ENCODE data around the gene ITGA11.

Gene ITGA11

DNA sequence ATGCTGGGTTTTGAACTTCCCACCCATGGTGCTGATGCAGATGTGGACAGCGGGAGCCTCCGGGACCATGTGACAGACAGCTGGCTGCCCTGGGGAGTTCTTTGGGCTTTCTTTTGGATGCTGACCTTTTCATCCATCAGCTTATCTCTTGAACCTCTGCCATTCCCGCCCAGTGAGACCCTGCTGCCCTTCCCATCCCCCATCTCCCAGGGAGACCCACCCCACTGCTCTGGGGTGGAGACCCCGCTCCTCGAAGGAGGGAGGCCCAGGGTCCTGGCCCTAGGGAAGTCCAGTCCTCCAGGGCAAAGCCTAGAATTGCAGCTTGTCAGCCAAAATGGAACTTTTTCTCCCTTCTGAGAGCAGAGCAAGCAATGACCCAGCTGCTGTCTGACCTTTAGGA lies 64.0 kb downstream of the ITGA11 start:
- no peaks in the 10 kb centered on the region for H3K9me3 ChIP-seq (ENCODE audit: low read length)
- H3K27ac ChIP-seq (ENCODE audit: low read depth, low read length, poor library complexity, severe bottlenecking) = no peak overlapping the region
- peaks cover 6% of the 10 kb centered on the region; the same call in 1 of the 2 replicates for H3K27me3 ChIP-seq (ENCODE audit: insufficient read depth, low read length)
- no peak overlapping the region for H3K4me3 ChIP-seq (ENCODE audit: low read depth, low read length, poor library complexity, severe bottlenecking)
- no peaks in the 10 kb centered on the region for H3K79me2 ChIP-seq (ENCODE audit: insufficient read depth, low read length)
- no peak overlapping the region for H2AFZ ChIP-seq (ENCODE audit: low read length)
- H3K4me2 ChIP-seq (ENCODE audit: low read length) = no peak overlapping the region
- H3K9me2 ChIP-seq (ENCODE audit: low read depth, low read length) = no peaks in the 10 kb centered on the region
- no peaks in the 10 kb centered on the region for H3F3A ChIP-seq (ENCODE audit: insufficient read depth, low read length)
- H3K9ac ChIP-seq (ENCODE audit: low read length) = no peak overlapping the region
- no peaks in the 10 kb centered on the region for H3K36me3 ChIP-seq (ENCODE audit: insufficient read depth, low read length)
- no peaks in the 10 kb centered on the region for H3K4me1 ChIP-seq (ENCODE audit: insufficient read depth, low read length, severe bottlenecking)
- no peaks in the 10 kb centered on the region for H4K20me1 ChIP-seq (ENCODE audit: insufficient read depth, low read length)
- TF ChIP-seq, protein P1, sequence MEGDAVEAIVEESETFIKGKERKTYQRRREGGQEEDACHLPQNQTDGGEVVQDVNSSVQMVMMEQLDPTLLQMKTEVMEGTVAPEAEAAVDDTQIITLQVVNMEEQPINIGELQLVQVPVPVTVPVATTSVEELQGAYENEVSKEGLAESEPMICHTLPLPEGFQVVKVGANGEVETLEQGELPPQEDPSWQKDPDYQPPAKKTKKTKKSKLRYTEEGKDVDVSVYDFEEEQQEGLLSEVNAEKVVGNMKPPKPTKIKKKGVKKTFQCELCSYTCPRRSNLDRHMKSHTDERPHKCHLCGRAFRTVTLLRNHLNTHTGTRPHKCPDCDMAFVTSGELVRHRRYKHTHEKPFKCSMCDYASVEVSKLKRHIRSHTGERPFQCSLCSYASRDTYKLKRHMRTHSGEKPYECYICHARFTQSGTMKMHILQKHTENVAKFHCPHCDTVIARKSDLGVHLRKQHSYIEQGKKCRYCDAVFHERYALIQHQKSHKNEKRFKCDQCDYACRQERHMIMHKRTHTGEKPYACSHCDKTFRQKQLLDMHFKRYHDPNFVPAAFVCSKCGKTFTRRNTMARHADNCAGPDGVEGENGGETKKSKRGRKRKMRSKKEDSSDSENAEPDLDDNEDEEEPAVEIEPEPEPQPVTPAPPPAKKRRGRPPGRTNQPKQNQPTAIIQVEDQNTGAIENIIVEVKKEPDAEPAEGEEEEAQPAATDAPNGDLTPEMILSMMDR (IDR thresholded peaks at IDR 0.05; ENCODE audit: low read length) = no peak
- no peak for TF ChIP-seq EZH2 (IDR thresholded peaks at IDR 0.05; ENCODE audit: borderline replicate concordance, low read length)

GRCh38 chr15:68367226-68367625 lies 64.7 kb downstream of the ITGA11 start:
- Histone ChIP-seq H3K4me3 (ENCODE audit: low read depth, low read length, poor library complexity, severe bottlenecking) (no peak overlapping the region), H3K9ac (ENCODE audit: low read length) (no peak overlapping the region), H2AFZ (ENCODE audit: low read length) (no peak overlapping the region), H3K9me2 (ENCODE audit: low read depth, low read length) (no peaks in the 10 kb centered on the region), H3F3A (ENCODE audit: insufficient read depth, low read length) (no peaks in the 10 kb centered on the region), H3K4me1 (ENCODE audit: insufficient read depth, low read length, severe bottlenecking) (no peaks in the 10 kb centered on the region), H3K36me3 (ENCODE audit: insufficient read depth, low read length) (no peaks in the 10 kb centered on the region), H3K27me3 (ENCODE audit: insufficient read depth, low read length) (peaks cover 6% of the 10 kb centered on the region; the same call in 1 of the 2 replicates), H3K4me2 (ENCODE audit: low read length) (no peak overlapping the region), H3K27ac (ENCODE audit: low read depth, low read length, poor library complexity, severe bottlenecking) (no peak overlapping the region), H4K20me1 (ENCODE audit: insufficient read depth, low read length) (no peaks in the 10 kb centered on the region), H3K9me3 (ENCODE audit: low read length) (no peaks in the 10 kb centered on the region), H3K79me2 (ENCODE audit: insufficient read depth, low read length) (no peaks in the 10 kb centered on the region)
- TF ChIP-seq EZH2 (IDR thresholded peaks at IDR 0.05; ENCODE audit: borderline replicate concordance, low read length) = no peak
- TF ChIP-seq, protein P1 (IDR thresholded peaks at IDR 0.05; ENCODE audit: low read length) = no peak

DNA sequence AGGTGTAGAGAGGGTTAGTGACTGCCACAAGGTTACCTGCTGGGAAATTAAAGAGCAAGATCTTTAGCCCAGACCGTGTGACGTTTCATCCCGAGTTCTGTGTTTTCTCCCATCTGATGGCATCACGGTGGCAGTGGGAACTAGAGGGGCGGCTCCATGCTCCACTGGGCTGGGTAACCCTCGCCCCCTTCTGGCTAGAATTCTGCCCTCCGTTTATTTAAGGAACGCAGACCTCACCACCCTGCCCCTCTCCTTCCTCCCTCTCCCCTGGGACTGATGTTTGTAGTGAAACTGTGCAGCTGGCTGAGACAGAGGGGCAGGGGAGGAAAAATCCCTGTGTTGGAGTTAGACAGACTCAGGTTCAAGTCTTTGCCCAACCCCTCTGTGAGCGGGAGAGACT lies 65.6 kb downstream of the ITGA11 start:
- Histone ChIP-seq H4K20me1 (ENCODE audit: insufficient read depth, low read length) (no peaks in the 10 kb centered on the region), H3K9me3 (ENCODE audit: low read length) (no peaks in the 10 kb centered on the region), H3K27me3 (ENCODE audit: insufficient read depth, low read length) (peaks cover 6% of the 10 kb centered on the region; the same call in 1 of the 2 replicates), H3K4me3 (ENCODE audit: low read depth, low read length, poor library complexity, severe bottlenecking) (no peak overlapping the region), H2AFZ (ENCODE audit: low read length) (no peak overlapping the region), H3K79me2 (ENCODE audit: insufficient read depth, low read length) (no peaks in the 10 kb centered on the region), H3K9me2 (ENCODE audit: low read depth, low read length) (no peaks in the 10 kb centered on the region), H3K9ac (ENCODE audit: low read length) (no peak overlapping the region), H3K27ac (ENCODE audit: low read depth, low read length, poor library complexity, severe bottlenecking) (no peak overlapping the region), H3K4me1 (ENCODE audit: insufficient read depth, low read length, severe bottlenecking) (no peaks in the 10 kb centered on the region), H3K36me3 (ENCODE audit: insufficient read depth, low read length) (no peaks in the 10 kb centered on the region), H3K4me2 (ENCODE audit: low read length) (no peak overlapping the region), H3F3A (ENCODE audit: insufficient read depth, low read length) (no peaks in the 10 kb centered on the region)
- TF ChIP-seq EZH2 (IDR thresholded peaks at IDR 0.05; ENCODE audit: borderline replicate concordance, low read length) = no peak
- TF ChIP-seq, protein P1 (IDR thresholded peaks at IDR 0.05; ENCODE audit: low read length) = no peak

Measured in OCI-LY1 (cell line).